ENCODE measurements around the gene ZNF804B. TPM values are rescaled to one million over a fixed set of nuclear protein-coding genes. Genes with fewer than 3 reads are reported as not detected.

ZNF804B gene
- total RNA-seq, 1 donor from 2014 or later, result 0.07 TPM

DNA sequence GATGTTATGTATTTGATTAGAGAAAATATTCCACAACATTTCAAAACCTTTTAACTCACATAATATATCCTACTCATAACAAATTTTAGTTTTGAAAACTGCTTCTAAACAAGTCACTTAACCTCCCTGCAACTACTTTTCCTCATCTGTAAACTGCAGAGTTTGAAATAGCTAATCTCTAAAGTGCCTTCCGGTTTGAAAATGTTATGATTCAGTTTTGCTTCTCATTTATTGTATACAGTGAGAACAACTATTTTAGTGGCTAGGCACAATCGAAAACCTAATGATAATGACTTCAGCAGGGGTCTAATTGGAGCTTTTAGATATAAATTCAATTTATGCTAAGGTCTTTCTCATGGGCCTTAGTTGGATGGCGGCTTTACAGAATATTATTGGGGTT is 66.7 kb downstream of the ZNF804B start:
- H3K4me3 Mint-ChIP-seq, result no peak overlapping the region
- H3K9me3 Mint-ChIP-seq, result no peaks in the 10 kb centered on the region
- H3K27me3 Mint-ChIP-seq, result no peaks in the 10 kb centered on the region
- no peak for DNase-seq (ENCODE audit: extremely low spot score, unreplicated experiment)
- H3K36me3 Mint-ChIP-seq, result no peaks in the 10 kb centered on the region
- no peak overlapping the region for H3K27ac Mint-ChIP-seq
- no peaks in the 10 kb centered on the region for H3K4me1 Mint-ChIP-seq (ENCODE audit: unreplicated experiment)
- TF ChIP-seq, protein P1, sequence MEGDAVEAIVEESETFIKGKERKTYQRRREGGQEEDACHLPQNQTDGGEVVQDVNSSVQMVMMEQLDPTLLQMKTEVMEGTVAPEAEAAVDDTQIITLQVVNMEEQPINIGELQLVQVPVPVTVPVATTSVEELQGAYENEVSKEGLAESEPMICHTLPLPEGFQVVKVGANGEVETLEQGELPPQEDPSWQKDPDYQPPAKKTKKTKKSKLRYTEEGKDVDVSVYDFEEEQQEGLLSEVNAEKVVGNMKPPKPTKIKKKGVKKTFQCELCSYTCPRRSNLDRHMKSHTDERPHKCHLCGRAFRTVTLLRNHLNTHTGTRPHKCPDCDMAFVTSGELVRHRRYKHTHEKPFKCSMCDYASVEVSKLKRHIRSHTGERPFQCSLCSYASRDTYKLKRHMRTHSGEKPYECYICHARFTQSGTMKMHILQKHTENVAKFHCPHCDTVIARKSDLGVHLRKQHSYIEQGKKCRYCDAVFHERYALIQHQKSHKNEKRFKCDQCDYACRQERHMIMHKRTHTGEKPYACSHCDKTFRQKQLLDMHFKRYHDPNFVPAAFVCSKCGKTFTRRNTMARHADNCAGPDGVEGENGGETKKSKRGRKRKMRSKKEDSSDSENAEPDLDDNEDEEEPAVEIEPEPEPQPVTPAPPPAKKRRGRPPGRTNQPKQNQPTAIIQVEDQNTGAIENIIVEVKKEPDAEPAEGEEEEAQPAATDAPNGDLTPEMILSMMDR (conservative IDR thresholded peaks at IDR 0.05), result no peak

DNA sequence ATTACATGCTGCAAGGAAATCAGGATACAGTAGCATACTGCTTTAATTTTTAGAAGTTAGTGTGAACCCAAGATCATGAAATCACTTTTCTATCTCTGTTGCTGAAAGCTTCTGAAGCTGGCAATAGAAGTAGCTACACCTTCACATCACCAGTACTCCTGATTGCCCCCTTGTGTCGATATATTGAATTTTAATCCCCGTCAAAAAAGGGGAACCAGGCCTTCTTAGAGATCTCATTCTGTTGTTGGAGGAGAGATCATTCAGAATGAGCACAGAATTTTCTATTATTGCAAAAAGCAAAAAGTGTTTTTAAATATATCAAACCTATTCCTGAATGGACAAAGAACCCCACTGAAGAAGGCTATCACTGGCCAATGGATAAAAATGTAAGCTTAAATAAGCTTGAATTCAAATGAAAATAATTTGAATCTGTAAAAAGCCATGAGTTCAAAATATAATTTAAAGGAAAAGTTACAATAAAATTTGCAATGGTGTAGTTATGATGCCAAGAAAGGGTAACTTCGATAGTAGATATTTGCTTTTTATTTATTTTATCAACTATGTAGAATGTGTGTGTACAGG is 75.7 kb downstream of the ZNF804B start:
- H3K36me3 Mint-ChIP-seq, result no peaks in the 10 kb centered on the region
- no peaks in the 10 kb centered on the region for H3K4me1 Mint-ChIP-seq (ENCODE audit: unreplicated experiment)

DNA sequence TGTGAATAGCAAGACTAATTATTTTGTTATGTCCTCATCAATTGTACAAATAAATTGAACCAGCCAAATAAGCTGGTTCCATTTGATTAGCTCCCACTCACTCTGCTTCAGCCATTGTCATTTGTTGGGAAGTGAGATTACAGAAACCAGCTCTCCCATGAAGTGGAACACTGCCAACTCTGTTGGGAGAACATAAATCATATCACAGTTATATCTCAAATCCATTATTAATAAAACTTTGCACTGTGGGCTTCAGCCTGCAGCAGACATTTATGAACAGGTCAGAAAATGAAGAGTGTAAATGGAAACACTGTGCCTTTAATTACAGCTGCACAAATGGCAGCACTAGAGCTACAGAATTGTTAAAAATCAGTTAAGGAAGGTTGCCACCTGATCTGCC is 82.7 kb downstream of the ZNF804B start:
- Mint-ChIP-seq H3K4me1 (ENCODE audit: unreplicated experiment) (no peaks in the 10 kb centered on the region), H3K4me3 (no peak overlapping the region), H3K27me3 (no peaks in the 10 kb centered on the region), H3K27ac (no peak overlapping the region), H3K9me3 (no peaks in the 10 kb centered on the region), H3K36me3 (no peaks in the 10 kb centered on the region)
- no peak for DNase-seq (ENCODE audit: extremely low spot score, unreplicated experiment)
- TF ChIP-seq, protein P1 (conservative IDR thresholded peaks at IDR 0.05), result no peak

More for the DNA sequence above, 75.7 kb downstream of the ZNF804B start:
- no peaks in the 10 kb centered on the region for H3K9me3 Mint-ChIP-seq
- TF ChIP-seq, protein P1 (conservative IDR thresholded peaks at IDR 0.05), result peak; percentile 76
- no peak overlapping the region for H3K27ac Mint-ChIP-seq
- no peak overlapping the region for H3K4me3 Mint-ChIP-seq
- DNase-seq (ENCODE audit: extremely low spot score, unreplicated experiment), result no peak
- no peaks in the 10 kb centered on the region for H3K27me3 Mint-ChIP-seq

DNA sequence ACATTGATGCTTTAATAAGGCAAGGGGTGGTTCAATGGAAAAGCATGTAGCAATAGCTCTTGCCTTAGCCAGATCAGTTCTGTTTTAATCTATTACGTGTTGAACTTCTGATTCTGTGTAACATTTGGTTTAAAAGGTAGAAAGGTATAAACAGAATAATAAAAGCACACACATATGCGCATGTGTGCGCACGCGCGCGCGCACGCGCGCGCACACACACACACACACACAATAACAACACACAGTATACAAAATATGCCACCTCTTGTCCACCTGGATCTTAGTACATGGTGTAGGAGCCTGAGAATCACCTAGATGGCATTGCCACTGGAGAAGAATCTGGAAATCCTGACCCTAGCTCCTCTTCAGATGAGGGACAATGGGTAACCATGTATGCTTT is 85.6 kb downstream of the ZNF804B start:
- no peak overlapping the region for H3K27ac Mint-ChIP-seq
- H3K4me3 Mint-ChIP-seq, result no peak overlapping the region
- H3K4me1 Mint-ChIP-seq (ENCODE audit: unreplicated experiment), result no peaks in the 10 kb centered on the region
- no peak for DNase-seq (ENCODE audit: extremely low spot score, unreplicated experiment)
- H3K36me3 Mint-ChIP-seq, result no peaks in the 10 kb centered on the region
- TF ChIP-seq, protein P1 (conservative IDR thresholded peaks at IDR 0.05), result no peak
- no peaks in the 10 kb centered on the region for H3K9me3 Mint-ChIP-seq
- no peaks in the 10 kb centered on the region for H3K27me3 Mint-ChIP-seq

DNA sequence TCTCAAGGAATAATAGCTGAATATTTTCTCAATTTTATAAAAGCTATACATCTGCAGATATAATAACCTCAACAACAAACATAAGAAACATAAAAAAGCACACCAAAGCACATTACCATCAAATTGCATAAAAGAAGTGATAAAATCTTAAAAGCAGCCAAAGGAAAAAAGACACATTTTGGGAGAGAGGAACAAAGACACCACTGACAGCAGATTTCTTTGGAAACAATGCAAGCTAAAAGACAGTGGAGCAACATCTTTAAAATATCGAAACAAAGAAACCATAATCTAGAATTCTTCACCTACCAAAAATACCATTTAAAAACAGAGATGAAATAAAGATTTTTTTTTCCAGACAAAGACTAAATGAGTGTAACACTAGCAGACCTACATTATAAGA is 91.7 kb downstream of the ZNF804B start:
- H3K27ac Mint-ChIP-seq, result no peak overlapping the region
- no peak overlapping the region for H3K4me3 Mint-ChIP-seq
- no peaks in the 10 kb centered on the region for H3K27me3 Mint-ChIP-seq
- no peaks in the 10 kb centered on the region for H3K4me1 Mint-ChIP-seq (ENCODE audit: unreplicated experiment)
- no peaks in the 10 kb centered on the region for H3K9me3 Mint-ChIP-seq
- H3K36me3 Mint-ChIP-seq, result no peaks in the 10 kb centered on the region
- TF ChIP-seq, protein P1 (conservative IDR thresholded peaks at IDR 0.05), result no peak
- no peak for DNase-seq (ENCODE audit: extremely low spot score, unreplicated experiment)

DNA sequence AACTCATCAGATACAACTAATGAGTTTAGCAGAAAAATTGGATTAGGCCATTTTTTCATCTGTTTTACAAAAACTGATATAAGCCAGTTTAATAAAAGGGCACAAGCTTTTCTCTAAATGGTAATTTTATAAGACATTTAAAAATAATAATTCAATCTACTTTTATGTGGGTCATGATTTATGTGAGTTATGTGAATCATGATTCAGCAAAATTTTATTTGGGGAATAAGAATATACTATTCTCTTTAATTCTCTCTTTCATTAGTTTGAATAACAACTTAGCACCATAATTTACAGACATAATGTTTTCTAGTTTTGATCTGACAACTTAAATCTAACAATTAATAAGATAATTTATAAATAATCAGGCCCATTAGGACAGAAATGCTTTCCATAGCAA is 99.8 kb downstream of the ZNF804B start:
- H3K36me3 Mint-ChIP-seq, result no peaks in the 10 kb centered on the region

More for the DNA sequence above, 99.8 kb downstream of the ZNF804B start:
- no peaks in the 10 kb centered on the region for H3K27me3 Mint-ChIP-seq
- H3K9me3 Mint-ChIP-seq, result no peaks in the 10 kb centered on the region
- H3K27ac Mint-ChIP-seq, result no peak overlapping the region
- H3K4me1 Mint-ChIP-seq (ENCODE audit: unreplicated experiment), result no peaks in the 10 kb centered on the region
- H3K4me3 Mint-ChIP-seq, result no peak overlapping the region
- TF ChIP-seq, protein P1 (conservative IDR thresholded peaks at IDR 0.05), result no peak
- DNase-seq (ENCODE audit: extremely low spot score, unreplicated experiment), result no peak
